Cortex of kidney (tissue), 1 donor: ENCODE data around the gene DBF4.
A peak's percentile ranks its signal among the peaks of the same experiment; 100 is the strongest.
"Not testable (repeated sequence)": the region's sequence is repeated elsewhere in the genome, so short reads cannot be mapped to it uniquely, and the experiment has no call there.

ENCODE experiments used
- DNase-seq: peaks from one replicate; lab custom pipeline; 2025; lab: John Stamatoyannopoulos, UW

Gene DBF4, protein sequence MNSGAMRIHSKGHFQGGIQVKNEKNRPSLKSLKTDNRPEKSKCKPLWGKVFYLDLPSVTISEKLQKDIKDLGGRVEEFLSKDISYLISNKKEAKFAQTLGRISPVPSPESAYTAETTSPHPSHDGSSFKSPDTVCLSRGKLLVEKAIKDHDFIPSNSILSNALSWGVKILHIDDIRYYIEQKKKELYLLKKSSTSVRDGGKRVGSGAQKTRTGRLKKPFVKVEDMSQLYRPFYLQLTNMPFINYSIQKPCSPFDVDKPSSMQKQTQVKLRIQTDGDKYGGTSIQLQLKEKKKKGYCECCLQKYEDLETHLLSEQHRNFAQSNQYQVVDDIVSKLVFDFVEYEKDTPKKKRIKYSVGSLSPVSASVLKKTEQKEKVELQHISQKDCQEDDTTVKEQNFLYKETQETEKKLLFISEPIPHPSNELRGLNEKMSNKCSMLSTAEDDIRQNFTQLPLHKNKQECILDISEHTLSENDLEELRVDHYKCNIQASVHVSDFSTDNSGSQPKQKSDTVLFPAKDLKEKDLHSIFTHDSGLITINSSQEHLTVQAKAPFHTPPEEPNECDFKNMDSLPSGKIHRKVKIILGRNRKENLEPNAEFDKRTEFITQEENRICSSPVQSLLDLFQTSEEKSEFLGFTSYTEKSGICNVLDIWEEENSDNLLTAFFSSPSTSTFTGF

DNA sequence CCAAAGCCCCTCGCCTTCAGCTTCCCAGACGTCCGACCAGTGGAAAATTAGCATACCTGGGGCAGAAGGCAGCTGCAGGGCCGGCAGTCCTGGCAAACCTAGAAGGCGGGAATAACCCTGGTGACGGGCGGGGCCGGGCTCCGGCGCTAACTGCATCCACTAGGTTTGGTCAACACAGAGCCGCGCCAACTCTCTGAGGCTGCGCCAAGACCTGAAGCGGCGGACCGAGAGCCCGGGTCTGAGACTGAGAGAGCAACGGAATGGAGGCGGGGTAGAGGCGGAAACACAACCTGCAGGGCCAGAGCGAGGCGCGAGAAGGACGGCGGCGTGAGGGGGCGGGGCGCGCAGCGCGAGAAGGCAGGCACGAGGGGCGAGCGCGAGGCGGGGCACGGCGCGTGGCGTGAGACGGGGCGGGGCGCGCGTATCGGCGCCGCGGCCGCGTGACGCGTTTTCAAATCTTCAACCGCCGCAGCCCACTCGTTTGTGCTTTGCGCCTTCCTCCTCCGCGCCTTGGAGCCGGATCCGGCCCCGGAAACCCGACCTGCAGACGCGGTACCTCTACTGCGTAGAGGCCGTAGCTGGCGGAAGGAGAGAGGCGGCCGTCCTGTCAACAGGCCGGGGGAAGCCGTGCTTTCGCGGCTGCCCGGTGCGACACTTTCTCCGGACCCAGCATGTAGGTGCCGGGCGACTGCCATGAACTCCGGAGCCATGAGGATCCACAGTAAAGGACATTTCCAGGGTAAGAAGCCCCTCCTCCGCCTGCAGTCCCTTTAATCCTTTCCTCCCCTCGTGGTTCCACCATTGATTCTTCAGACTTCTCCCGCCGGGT, at the start of gene DBF4, which contains the start of gene SLC25A40:
DBF4 (plus strand) TSS at position 454 of the 829 bp plus-strand sequence; CDS start at position 694, 240 bp downstream.
SLC25A40 (minus strand) TSS at position 321 of the 829 bp plus-strand sequence. CDS start 17,633 bp downstream, outside the sequence.
- peak; percentile 37 for DNase-seq

DNA sequence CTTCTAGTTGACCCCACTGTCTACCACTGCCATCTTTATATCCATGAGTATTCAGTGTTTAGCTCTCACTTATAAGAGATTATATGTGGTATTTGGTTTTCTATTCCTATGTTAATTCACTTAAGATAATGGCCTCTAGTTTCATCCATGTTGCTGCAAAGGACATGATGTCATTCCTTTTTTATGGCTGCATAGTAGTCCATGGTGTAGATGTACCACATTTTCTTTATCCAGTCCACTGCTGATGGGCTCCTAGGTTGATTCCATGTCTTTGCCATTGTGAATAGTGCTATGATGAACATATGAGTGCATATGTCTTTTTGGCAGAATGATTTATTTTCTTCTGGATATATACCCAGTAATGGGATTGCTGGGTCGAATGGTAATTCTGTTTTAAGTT, 47.9 kb upstream of the DBF4 start:
- DNase-seq, result not testable (repeated sequence)

DNA sequence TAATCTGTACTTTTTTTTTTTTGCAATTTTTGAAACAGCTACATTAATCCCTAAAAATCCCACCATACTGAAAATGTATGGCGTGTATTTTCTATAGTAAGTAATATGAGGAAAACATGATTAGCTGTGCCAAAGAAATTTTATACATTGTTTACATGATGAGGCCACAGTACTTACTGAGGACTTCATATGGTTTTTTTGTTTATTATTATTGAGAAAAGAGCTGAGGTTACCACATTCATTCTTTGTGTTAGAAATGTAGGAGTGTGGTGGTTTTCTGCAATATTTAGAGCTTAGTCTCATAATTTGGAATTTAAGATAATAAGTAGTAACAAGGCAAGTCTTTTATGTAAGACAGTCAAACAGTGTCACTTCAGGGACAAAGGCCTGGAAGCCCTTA, 45.2 kb upstream of the DBF4 start:
- no peak for DNase-seq

DNA sequence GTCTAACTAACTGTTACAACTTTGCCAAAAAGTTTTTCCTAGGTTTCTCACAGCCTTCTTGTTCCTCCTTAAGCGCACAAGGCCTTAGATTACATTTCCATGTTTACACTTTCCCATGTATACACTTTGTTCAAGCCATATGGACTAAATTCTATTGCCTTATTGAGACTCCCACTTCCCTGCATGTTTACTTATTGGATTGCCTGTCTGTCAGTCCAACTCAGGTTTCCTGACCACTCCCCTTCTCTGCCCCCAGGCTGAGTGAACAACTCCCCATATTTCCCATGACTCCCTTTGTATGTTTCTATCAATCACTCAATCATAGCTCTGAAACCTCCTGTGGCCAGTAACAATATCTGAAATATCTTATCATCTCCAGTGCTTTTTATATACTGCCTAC, 43.2 kb upstream of the DBF4 start:
- DNase-seq, result no peak

DNA sequence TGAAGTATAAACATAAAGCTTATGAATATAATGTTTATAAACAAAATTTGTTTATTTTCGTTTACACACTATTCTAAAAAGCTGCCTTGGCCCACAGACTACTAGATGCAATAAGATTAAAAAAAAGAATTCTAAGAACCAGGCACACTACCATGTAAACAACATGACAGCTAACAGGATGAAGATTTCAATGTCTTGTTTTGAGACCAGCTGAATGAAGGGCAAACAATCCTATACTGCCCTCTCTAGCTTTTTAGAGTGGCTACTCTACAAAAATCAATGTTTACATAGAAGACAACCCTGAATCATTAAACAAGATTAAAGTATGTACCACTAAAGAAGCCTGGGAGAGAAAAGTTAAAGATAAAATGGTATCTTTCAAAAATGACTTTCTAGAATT, 38.7 kb upstream of the DBF4 start:
- no peak for DNase-seq

DNA sequence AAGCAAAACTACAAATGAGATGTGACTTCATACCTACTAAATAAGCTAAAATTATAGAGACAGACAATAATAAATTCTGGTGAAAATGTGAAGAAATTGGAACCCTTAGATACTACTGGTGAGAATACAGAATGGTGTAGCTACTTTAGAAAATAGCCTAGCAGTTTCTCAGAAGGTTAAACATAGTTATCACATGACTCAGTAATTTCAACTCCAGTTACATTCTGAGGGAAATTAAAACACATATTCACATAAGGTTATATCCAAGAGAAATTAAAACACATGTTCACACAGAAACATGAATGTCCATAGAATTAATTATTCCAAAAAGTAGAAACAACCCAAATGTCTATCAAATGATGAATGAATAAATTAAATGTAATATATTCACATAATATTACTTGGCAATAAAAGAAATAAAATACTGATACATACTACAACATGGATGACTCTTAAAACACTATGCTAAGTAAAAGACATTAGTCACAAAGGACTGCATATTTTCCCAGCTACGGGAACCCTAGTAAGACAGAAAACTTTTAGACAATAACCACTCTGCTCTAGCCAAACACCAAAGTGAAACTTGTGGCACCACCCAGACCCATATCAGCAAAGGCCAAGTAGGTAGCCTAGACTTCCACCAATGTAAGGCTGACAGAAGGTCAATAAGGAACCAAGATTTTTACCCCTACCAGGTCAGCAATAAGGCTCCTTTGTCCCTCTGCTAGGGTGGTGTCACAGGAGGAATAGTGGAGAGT, 25.3 kb upstream of the DBF4 start:
- DNase-seq, result no peak

DNA sequence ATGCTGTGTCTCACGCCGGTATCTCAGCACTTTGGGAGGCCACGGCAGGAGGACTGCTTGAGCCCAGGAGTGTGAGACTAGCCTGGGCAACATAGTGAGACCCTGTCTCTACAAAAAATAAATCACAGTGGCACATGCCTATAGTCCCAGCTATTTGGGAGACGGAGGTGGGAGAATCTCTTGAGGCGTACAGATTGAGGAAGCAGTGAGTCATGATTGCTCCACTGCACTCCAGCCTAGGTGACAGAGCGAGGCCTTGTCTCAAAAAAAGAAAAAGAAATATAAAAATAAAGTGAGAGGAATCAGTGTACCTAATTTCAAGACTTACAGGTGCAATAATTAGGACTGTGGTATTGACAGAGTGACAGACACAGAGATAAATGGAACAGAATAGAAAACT, 24.0 kb upstream of the DBF4 start:
- DNase-seq, result no peak

DNA sequence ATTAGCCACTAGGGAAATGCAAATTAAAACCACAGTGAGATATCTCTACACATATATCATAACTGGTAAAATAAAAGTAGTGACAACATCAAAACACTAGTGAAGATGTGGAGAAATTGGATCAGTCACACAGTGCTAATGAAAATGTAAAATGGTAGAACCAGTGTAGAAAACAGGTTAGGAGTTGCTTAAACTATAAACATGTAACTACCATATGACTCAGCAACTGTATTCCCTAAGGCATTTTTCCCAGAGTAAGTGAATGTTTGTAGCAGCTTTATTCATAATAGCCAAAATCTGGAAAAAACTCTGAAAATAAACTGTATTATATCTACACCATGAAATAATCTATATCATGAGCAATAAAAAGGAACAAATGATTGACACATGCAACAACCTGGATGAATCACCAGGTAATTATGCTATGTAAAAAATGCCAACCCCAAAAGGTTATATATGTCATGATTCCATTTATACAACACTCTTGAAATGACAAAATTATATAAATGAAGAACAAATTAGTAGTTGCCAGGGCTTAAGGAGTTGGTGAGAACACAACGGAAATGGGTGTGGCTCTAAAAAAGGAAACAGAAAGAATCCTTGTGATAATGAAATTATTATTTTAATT, 22.9 kb upstream of the DBF4 start:
- DNase-seq, result no peak

DNA sequence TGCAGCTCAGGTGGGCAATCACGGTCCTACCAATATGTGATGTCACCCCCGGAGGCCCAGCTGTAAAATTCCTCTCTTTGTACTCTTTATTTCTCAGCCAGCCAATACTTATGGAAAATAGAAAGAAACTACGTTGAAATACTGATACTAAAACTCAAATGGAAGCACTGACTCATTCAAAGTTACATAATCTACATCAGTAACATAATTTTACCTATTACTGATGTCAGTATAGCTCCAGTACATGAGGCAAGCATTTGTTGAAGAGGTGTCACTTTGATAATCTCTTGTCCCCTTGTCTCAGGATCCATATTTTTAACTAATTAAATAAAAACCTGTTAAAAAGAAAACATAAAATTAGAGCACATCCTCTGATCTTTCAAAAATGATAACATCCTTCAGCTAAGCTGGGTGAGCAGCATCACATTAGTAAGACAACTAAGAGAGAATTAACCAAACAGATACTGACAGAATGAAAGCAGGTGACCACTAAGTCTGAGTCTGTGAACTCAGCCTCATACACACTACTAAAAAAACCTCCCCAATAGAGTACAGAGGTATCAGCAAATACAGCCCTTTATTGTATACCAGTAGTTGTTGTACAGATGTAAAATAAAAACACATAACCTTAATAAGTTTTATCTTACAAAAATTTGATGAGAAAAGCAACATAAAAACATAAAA, 17.7 kb upstream of the DBF4 start:
- no peak for DNase-seq

DNA sequence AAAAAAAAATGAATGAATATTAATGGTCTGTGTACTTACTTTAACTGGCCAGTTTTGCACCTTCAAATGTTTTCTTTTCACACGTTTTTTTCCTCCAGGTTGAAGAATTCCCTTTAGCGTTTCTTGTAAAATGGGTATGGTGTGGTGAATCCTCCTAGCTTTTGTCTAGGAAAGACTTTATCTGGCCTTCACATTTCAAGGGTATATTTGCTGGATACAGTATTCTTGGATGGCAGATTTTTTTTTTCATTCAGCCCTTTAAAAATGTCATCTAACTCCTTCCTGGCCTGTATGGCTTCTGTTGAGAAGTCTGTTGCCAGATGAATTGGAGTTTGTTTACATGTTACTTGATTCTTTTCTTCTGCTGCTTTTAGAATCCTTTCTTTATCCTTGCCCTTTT, 10.2 kb upstream of the DBF4 start:
- no peak for DNase-seq

DNA sequence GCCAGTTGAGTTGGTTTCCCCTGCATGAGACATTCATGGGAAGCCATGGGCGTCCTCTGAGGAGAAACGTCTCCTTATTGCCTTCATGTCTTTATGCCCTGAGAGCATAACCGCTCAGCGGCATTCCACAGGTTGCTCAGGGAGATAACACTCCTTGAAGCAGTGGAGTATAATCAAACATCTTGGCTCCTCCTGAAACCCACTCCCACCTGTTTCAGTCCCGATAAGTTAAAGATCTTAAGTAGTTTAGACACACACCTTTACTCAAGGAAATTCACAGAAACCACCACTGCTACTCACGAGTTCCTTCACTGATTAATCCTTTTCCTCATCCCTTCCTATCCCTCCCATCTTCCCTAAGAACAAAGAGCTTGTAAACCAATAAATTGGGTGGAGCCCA, 9.8 kb upstream of the DBF4 start:
- DNase-seq, result not testable (repeated sequence)

DNA sequence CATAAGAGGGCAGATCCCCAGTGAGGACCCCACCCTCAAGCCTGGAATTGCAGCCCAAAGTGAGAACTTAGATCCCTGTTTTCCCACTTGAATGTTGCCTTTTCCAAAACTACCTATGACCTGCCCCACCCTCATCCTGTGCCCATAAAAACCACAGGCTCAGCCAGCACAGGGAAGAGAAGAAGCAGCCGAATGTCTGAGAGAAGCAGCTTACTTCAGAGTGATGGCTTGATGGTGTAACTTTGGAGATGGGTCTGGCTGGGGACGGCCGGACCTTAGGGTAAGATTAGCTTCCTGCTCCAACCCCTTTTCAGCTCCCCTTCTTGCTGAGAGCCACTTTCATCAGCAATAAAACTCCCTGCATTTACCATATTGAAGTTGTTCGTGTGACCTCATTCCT, 5.8 kb upstream of the DBF4 start:
- DNase-seq, result no peak

DNA sequence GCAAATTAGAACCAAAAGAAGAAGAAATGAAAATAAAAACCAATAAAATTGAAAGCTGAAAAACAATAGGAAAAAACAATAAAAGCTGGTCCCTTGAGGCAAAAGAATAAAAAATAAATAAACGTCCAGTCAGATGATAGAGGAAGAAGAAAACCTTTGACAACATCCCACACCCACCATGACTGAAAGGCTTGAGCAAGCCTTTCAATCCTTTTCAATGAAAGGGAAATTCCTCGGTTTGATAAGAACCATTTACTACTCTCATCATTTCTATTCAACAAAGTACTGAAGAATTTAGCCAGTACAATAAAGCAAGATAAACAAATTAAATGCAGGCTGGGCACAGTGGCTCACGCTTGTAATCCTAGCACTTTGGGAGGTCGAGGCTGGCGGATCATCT, 3.9 kb upstream of the DBF4 start:
- no peak for DNase-seq

DNA sequence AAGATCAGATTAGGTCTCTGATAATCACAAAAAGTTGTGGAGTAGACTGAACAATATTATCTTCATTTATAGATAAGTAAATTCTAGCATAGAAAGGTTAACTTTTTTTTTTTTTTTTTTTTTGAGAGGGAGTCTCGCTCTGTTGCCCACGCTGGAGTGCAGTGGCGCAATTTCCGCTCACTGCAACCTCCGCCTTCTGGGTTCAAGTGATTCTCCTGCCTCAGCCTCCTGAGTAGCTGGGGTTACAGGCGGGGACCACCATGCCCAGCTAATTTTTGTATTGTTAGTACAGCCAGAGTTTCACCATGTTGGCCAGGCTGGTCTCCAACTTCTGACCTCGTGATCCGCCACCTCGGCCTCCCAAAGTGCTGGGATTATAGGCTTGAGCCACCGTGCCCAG, 3.0 kb upstream of the DBF4 start:
- DNase-seq, result not testable (repeated sequence)

DNA sequence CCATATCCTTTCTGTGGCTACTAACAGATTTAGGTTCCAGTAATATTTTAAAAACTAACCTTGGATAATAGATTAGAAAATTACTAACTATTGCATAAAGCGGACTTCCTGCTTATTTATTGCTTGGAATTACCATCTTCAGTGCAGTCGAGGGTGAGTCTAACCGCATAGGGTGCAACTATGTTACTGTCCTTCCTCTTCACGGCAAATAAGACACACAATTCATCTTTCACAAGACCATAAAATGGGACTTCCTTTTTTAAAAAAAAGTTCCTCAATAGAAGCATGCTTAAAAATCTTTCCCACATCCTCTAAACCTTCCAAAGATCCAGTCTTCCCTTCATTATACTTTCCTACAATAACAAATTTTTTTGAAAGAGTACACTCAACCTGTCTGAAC, 2.2 kb upstream of the DBF4 start:
- DNase-seq, result no peak

DNA sequence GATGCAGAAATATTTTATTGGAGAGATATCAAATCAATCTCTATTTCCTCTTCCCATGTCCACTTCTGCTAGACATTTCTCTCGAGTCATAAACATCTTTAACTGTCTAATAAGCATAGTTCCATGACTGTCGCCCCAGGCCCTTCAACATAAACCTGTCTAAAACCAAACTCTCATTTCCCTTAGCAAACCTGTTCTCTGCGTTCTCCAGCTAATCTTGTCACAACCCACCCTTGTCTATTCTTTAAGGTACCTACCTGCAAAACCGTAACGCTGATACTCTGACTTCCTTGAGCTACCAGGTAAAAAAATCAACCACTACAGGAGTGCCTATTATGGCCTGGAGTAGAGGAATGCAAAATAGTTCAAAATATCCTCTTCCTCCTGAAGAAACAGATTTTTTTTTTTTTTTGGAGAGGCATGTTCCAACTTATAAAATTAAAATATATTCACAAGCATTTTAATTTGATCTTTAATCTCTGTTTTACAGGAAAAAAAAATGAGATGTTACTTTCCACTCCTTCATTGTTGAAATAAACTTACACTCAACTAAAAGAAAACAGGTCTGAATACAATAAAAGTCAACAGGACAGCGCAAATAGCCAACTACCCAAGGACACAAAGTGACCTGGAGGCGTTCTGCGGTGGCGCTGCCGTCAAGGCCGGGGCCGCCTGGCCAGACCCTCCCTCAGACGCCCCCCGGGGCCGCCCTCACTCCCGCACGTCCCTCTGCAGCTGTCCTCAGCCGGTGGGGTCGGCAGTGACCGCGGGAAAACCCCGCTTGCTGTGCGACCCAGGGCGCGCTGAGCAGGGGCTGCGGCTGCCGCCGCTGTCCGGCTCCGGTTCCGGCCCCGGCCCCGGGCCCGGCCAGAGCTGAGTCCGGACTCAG, 898 bp upstream of the DBF4 start:
- no peak for DNase-seq

DNA sequence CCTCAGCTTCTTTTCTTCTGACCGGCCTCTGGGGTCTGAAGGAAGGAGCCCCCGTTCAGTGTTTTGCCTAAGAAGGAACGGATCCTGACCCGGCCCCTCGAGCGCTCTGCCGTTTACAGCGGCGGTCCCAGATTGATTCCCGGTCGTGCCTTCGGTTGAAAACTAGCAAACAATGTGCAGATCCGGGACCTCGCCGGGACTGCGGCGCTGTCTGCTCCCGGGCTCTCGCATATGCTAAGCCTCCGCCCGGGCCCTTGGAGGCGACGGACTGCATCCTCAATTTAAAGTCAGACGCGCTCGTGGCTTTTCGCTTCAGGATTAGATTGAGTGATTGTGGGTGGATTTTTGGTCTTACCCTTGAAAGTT, 559 bp downstream of the DBF4 start:
- DNase-seq, result no peak

DNA sequence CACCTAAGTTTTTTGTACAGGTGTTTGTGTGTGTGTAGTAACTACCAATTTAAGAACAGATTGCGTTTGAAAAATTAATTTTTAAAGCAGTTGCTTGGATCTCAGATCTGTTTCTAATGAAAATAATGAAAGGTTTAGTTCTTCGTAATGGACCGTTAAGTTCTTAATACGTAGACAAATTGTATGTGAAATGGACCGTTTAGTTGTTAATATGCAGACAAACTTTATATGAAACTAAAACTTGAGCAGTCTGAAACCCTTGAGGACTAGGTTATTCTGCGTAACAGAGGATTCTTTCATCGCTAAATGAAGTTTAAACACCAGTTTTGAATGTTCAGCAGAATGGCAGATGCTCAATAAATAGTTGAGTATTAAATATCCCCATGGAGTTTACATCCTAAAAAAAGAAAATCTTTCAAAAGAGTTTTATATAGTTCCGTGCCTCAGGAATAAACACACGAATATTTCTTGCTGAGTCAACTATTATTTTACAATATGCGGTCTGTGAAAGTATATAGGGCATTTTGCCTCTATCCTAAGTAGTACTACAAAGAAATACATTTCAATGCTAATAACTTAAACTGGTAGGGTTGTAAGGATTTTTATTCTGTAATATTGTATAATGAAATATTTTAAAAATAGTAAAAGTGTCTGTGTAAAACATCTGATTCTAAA, 1.2 kb downstream of the DBF4 start:
- no peak for DNase-seq

DNA sequence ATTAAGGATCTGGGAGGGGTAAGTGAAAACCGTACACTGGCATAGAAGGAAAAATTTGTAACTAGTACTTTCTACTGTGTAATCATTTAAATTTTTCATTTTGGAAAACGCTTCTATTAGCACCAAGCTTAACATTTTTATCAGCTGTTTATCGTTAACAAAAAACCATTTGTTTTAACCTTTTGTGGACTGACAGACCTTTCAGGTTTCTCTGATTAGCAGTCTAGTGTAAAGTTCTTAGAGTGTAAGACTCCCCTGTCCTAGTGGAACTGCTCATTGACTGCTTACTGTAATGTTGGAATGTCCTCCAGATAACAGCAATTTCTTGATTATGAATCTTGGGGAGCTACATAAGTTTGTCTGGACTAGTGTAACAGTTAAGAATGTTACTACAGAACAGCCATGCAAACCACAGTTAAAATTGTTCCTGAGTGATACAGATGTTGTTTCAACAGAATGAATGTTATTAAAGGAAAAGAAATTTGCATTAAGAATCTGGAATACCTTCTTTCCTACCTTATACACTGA, 2.0 kb downstream of the DBF4 start:
- DNase-seq, result no peak
